Measurements from ENCODE around the gene SELENOO. TPM values are rescaled to one million over a fixed set of nuclear protein-coding genes. Genes with fewer than 3 reads are reported as not detected.

Gene SELENOO
- total RNA-seq, 1 donor from 2014 or later: 25.0 TPM

- Mint-ChIP-seq H3K9me3 (ENCODE audit: unreplicated experiment) (no peaks in the 10 kb centered on the region), H3K27me3 (ENCODE audit: unreplicated experiment) (no peaks in the 10 kb centered on the region), H3K36me3 (ENCODE audit: unreplicated experiment) (no peaks in the 10 kb centered on the region), H3K27ac (ENCODE audit: unreplicated experiment) (peak overlapping the region; percentile 4), H3K4me3 (ENCODE audit: unreplicated experiment) (peak overlapping the region; percentile 76), H3K4me1 (ENCODE audit: unreplicated experiment) (peaks cover 10% of the 10 kb centered on the region)
- DNase-seq (ENCODE audit: extremely low spot score, unreplicated experiment): no peak
- no peak for TF ChIP-seq CTCF (IDR thresholded peaks at IDR 0.05)
These were observed 49.4 kb downstream of the SELENOO start for GRCh38 chr22:50250249-50250554.

GRCh38 chr22:50250555-50251476 lies 50.0 kb downstream of the SELENOO start, which contains the start of gene HDAC10:
Gene HDAC10 (minus strand): TSS chr22:50251265. CDS start chr22:50251032, 233 bp downstream.
- peak; percentile 92 for DNase-seq (ENCODE audit: extremely low spot score, unreplicated experiment)
- TF ChIP-seq CTCF (IDR thresholded peaks at IDR 0.05): no peak
- H3K4me3 Mint-ChIP-seq (ENCODE audit: unreplicated experiment): peak within 1 kb of the TSS; percentile 76
- H3K4me1 Mint-ChIP-seq (ENCODE audit: unreplicated experiment): peaks cover 10% of the 10 kb centered on the region
- no peaks in the 10 kb centered on the region for H3K27me3 Mint-ChIP-seq (ENCODE audit: unreplicated experiment)
- H3K36me3 Mint-ChIP-seq (ENCODE audit: unreplicated experiment): no peaks in the 10 kb centered on the region
- no peaks in the 10 kb centered on the region for H3K9me3 Mint-ChIP-seq (ENCODE audit: unreplicated experiment)
- peak within 1 kb of the TSS; percentile 62 for H3K27ac Mint-ChIP-seq (ENCODE audit: unreplicated experiment)

- DNase-seq (ENCODE audit: extremely low spot score, unreplicated experiment): no peak
- Mint-ChIP-seq H3K27me3 (ENCODE audit: unreplicated experiment) (no peaks in the 10 kb centered on the region), H3K36me3 (ENCODE audit: unreplicated experiment) (no peaks in the 10 kb centered on the region), H3K9me3 (ENCODE audit: unreplicated experiment) (no peaks in the 10 kb centered on the region), H3K4me1 (ENCODE audit: unreplicated experiment) (peaks cover 10% of the 10 kb centered on the region), H3K27ac (ENCODE audit: unreplicated experiment) (no peak overlapping the region), H3K4me3 (ENCODE audit: unreplicated experiment) (peak overlapping the region; percentile 26)
- no peak for TF ChIP-seq CTCF (IDR thresholded peaks at IDR 0.05)
These were observed 50.8 kb downstream of the SELENOO start for GRCh38 chr22:50251477-50252081.

GRCh38 chr22:50252082-50253045 lies 51.6 kb downstream of the SELENOO start:
- Mint-ChIP-seq H3K36me3 (ENCODE audit: unreplicated experiment) (no peaks in the 10 kb centered on the region), H3K9me3 (ENCODE audit: unreplicated experiment) (no peaks in the 10 kb centered on the region), H3K27ac (ENCODE audit: unreplicated experiment) (no peak overlapping the region), H3K4me3 (ENCODE audit: unreplicated experiment) (peak overlapping the region; percentile 45), H3K4me1 (ENCODE audit: unreplicated experiment) (peaks cover 10% of the 10 kb centered on the region), H3K27me3 (ENCODE audit: unreplicated experiment) (no peaks in the 10 kb centered on the region)
- no peak for DNase-seq (ENCODE audit: extremely low spot score, unreplicated experiment)
- TF ChIP-seq CTCF (IDR thresholded peaks at IDR 0.05): peak; percentile 77
